ENCODE data around the gene COMT.

DNA sequence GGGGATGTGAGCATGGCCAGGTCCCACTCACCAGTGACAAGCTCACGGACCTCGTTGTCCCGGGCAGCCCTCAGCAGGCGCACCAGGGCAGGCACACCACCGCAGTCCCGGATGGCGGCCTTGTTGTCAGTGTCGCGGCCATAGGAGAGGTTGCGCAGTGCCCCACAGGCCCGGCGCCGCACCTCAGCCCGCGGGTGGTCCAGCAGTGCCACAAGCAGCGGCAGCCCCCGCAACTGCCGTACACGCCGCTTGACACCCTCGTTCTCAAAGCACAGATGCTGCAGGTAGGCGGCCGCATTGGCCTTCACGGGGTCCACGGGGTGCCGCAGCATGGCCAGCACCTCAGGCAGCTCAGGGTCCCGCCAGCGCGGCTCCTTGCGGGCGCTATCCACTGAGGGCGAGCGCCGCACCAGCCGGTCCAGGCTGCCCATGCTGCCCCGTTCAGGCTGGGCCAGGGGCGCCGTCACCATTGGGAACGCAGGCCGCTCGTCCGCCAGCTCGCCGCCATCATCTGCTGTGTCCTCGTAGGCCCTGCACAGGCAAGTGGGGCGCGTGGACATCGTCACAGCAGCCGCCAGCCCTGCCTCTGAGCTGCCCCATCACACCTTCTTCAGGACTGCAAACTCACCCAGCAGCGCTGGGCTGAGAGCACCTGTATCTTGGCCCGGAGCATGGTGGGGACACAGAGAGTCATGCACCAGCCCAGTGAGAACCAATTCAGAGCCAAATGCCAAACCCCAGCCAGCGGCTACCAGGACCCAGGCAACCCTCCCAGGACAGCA, 38.3 kb downstream of the COMT start:
- TF ChIP-seq EZH2 (IDR thresholded peaks at IDR 0.05) (no peak), POLR2A (IDR thresholded peaks at IDR 0.05; ENCODE audit: borderline replicate concordance, extremely low read depth, insufficient read depth, insufficient read length) (no peak), POLR2AphosphoS5 (IDR thresholded peaks at IDR 0.05; ENCODE audit: low read depth, low read length) (no peak), CEBPB (IDR thresholded peaks at IDR 0.05; ENCODE audit: low read depth) (no peak), RAD21 (IDR thresholded peaks at IDR 0.05; ENCODE audit: low read depth) (no peak), JUND (IDR thresholded peaks at IDR 0.05) (no peak), SRF (IDR thresholded peaks at IDR 0.05; ENCODE audit: low read depth) (no peak), ZNF274 (IDR thresholded peaks at IDR 0.05; ENCODE audit: low read depth, low read length) (no peak)
- TF ChIP-seq, protein P1, sequence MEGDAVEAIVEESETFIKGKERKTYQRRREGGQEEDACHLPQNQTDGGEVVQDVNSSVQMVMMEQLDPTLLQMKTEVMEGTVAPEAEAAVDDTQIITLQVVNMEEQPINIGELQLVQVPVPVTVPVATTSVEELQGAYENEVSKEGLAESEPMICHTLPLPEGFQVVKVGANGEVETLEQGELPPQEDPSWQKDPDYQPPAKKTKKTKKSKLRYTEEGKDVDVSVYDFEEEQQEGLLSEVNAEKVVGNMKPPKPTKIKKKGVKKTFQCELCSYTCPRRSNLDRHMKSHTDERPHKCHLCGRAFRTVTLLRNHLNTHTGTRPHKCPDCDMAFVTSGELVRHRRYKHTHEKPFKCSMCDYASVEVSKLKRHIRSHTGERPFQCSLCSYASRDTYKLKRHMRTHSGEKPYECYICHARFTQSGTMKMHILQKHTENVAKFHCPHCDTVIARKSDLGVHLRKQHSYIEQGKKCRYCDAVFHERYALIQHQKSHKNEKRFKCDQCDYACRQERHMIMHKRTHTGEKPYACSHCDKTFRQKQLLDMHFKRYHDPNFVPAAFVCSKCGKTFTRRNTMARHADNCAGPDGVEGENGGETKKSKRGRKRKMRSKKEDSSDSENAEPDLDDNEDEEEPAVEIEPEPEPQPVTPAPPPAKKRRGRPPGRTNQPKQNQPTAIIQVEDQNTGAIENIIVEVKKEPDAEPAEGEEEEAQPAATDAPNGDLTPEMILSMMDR (IDR thresholded peaks at IDR 0.05 in 2 of 3, conservative IDR thresholded peaks at IDR 0.05 in 1 of 3; ENCODE audit: borderline replicate concordance in 1 of 3, insufficient read depth in 1 of 3, low read depth in 2 of 3, low read length in 2 of 3): no peak
- TF ChIP-seq, protein P2, sequence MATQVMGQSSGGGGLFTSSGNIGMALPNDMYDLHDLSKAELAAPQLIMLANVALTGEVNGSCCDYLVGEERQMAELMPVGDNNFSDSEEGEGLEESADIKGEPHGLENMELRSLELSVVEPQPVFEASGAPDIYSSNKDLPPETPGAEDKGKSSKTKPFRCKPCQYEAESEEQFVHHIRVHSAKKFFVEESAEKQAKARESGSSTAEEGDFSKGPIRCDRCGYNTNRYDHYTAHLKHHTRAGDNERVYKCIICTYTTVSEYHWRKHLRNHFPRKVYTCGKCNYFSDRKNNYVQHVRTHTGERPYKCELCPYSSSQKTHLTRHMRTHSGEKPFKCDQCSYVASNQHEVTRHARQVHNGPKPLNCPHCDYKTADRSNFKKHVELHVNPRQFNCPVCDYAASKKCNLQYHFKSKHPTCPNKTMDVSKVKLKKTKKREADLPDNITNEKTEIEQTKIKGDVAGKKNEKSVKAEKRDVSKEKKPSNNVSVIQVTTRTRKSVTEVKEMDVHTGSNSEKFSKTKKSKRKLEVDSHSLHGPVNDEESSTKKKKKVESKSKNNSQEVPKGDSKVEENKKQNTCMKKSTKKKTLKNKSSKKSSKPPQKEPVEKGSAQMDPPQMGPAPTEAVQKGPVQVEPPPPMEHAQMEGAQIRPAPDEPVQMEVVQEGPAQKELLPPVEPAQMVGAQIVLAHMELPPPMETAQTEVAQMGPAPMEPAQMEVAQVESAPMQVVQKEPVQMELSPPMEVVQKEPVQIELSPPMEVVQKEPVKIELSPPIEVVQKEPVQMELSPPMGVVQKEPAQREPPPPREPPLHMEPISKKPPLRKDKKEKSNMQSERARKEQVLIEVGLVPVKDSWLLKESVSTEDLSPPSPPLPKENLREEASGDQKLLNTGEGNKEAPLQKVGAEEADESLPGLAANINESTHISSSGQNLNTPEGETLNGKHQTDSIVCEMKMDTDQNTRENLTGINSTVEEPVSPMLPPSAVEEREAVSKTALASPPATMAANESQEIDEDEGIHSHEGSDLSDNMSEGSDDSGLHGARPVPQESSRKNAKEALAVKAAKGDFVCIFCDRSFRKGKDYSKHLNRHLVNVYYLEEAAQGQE (IDR thresholded peaks at IDR 0.05; ENCODE audit: low read depth): no peak
